Mucosa of stomach (tissue), 1 donor: ENCODE results near the gene FAM234A.

Experiments used
- H3K27me3 ChIP-seq: one replicate; pipeline ENCODE4 v1.7.0; 2013; ENCODE audit warnings: mild to moderate bottlenecking, low read length; ENCODE audit not compliant: control insufficient read depth, insufficient read depth
- H3K36me3 ChIP-seq: one replicate; pipeline ENCODE4 v1.7.0; 2013; ENCODE audit warnings: low read length; ENCODE audit not compliant: control insufficient read depth, insufficient read depth
- H3K4me1 ChIP-seq: one replicate; pipeline ENCODE4 v1.7.0; 2013; ENCODE audit warnings: mild to moderate bottlenecking, low read length; ENCODE audit not compliant: control insufficient read depth, insufficient read depth
- H3K4me3 ChIP-seq: one replicate; pipeline ENCODE4 v1.7.0; 2013; ENCODE audit warnings: low read length
- H3K9ac ChIP-seq: one replicate; pipeline ENCODE4 v1.7.0; 2013; ENCODE audit warnings: mild to moderate bottlenecking, low read length, moderate library complexity
- H3K9me3 ChIP-seq: one replicate; pipeline ENCODE4 v1.7.0; 2013; ENCODE audit warnings: mild to moderate bottlenecking, low read length, moderate library complexity; ENCODE audit not compliant: control insufficient read depth
- donor health status: Pancreatic carcinoma.

The FAM234A gene

GRCh38 chr16:287981-288920, 53.6 kb downstream of the FAM234A start:
- Histone ChIP-seq H3K27me3 (no peaks in the 10 kb centered on the region), H3K4me1 (peaks cover 6% of the 10 kb centered on the region), H3K4me3 (no peak overlapping the region), H3K9ac (no peak overlapping the region), H3K36me3 (peaks cover 7% of the 10 kb centered on the region), H3K9me3 (no peaks in the 10 kb centered on the region)

GRCh38 chr16:289395-289997, 54.9 kb downstream of the FAM234A start:
- Histone ChIP-seq H3K9me3 (no peaks in the 10 kb centered on the region), H3K9ac (no peak overlapping the region), H3K27me3 (no peaks in the 10 kb centered on the region), H3K36me3 (peaks cover 7% of the 10 kb centered on the region), H3K4me1 (peaks cover 5% of the 10 kb centered on the region), H3K4me3 (no peak overlapping the region)

- Histone ChIP-seq H3K4me3 (no peak overlapping the region), H3K27me3 (no peaks in the 10 kb centered on the region), H3K36me3 (peaks cover 7% of the 10 kb centered on the region)
Measured at GRCh38 chr16:290015-290680, 55.5 kb downstream of the FAM234A start.

DNA sequence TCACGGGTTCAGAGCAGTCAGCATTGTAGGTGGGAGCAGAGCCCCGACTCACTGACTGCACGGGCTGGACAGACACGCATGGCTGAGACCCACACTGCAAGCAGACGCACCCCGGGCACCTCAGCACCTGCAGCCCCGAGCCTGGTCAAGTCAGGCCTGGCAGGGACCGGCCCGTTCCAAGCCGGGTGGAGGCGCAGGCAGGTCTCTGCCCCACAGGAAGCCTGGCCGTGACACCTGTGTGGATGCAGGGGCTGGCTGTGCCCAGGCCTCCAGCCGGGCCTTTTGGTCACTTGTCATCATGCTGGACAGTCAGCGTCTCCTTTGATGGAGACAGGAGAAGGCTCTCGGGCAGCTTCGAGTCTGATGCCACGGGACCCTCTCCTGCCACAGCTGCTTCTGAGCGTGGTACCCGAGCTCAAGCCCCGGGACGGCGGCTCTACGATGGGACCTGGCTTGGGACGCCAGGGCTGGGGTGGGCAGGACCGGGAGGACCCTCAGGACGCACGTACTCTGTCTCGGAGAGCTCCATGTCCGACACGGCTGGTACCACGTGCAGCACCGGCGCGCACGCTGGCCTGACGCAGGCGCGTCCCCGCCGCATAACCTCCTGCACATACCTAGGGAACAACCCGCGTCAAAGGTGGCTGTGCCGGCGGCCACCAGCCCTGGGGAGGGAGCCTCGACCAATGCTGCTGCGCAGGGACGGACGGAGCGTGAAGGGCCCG, 56.2 kb downstream of the FAM234A start:
- Histone ChIP-seq H3K9me3 (no peaks in the 10 kb centered on the region), H3K4me1 (peaks cover 5% of the 10 kb centered on the region), H3K27me3 (no peaks in the 10 kb centered on the region), H3K36me3 (peaks cover 7% of the 10 kb centered on the region), H3K9ac (no peak overlapping the region), H3K4me3 (no peak overlapping the region)

More at GRCh38 chr16:290015-290680, 55.5 kb downstream of the FAM234A start:
- Histone ChIP-seq H3K9ac (no peak overlapping the region), H3K9me3 (no peaks in the 10 kb centered on the region), H3K4me1 (peaks cover 5% of the 10 kb centered on the region)

- Histone ChIP-seq H3K9ac (no peak overlapping the region), H3K36me3 (peaks cover 7% of the 10 kb centered on the region), H3K4me3 (no peak overlapping the region), H3K9me3 (no peaks in the 10 kb centered on the region), H3K27me3 (no peaks in the 10 kb centered on the region), H3K4me1 (peaks cover 5% of the 10 kb centered on the region)
Measured at GRCh38 chr16:291539-291938, 56.9 kb downstream of the FAM234A start.

- H3K9me3 ChIP-seq: no peaks in the 10 kb centered on the region
- H3K27me3 ChIP-seq: no peaks in the 10 kb centered on the region
- no peak overlapping the region for H3K4me3 ChIP-seq
- no peak overlapping the region for H3K9ac ChIP-seq
- H3K4me1 ChIP-seq: no peaks in the 10 kb centered on the region
- peaks cover 7% of the 10 kb centered on the region for H3K36me3 ChIP-seq
Measured at GRCh38 chr16:293043-293775, 58.6 kb downstream of the FAM234A start.

DNA sequence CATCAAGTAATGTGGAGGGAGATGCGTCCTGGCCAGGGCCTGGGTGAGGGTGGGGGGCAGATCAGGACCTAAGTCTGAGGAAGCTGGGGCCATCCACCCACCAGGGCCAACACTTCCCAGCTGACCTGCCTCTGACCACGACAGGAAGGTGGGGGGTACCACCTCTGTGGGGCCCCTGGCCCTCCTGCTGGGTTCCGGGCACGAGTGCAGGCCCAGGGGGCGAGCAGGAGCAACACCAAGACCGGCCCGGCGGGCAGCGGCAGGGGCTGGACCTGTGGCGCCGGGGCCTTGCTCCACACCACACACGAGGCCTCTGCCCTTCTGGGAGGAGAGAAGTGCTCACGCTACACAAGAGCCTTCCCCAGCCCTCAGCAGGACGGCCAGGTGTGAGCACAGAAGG, 61.7 kb downstream of the FAM234A start:
- Histone ChIP-seq H3K9ac (no peak overlapping the region), H3K27me3 (no peaks in the 10 kb centered on the region), H3K4me3 (no peak overlapping the region), H3K36me3 (no peaks in the 10 kb centered on the region), H3K9me3 (no peaks in the 10 kb centered on the region), H3K4me1 (no peaks in the 10 kb centered on the region)

DNA sequence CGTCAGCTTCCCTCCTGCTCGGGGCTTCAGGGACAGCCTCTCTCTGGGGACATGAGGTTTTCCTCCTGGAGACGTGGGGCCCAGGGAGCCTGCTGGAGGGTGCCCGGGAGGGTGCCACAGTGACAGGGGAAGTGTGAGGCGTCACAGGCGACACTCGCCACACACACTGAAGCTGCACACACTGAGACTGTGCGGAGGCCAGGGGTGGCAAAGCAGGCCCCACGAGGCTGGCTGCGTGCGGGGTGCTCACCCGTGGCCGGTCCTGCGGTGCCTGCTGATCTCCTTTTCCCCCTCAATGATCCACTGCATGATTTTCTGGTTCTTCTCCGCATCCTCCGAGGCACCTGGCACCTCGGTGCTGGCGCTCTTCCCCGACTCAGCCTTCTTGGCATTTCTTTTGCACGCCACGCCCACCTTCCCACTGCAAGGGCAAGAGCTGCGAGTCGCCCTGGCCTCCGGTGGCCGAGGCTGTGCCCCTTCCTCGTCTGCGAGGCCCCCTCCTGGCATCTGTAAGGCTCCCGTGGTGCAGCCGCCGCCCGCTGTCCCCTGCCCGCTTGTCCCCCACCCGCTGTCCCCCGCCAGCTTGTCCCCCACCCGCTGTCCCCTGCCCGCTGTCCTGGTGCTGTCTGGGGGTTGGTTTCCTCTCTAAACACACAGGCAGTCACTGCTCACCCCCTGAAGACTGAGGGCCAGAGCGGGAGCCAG, 62.3 kb downstream of the FAM234A start:
- H3K4me1 ChIP-seq: no peaks in the 10 kb centered on the region

DNA sequence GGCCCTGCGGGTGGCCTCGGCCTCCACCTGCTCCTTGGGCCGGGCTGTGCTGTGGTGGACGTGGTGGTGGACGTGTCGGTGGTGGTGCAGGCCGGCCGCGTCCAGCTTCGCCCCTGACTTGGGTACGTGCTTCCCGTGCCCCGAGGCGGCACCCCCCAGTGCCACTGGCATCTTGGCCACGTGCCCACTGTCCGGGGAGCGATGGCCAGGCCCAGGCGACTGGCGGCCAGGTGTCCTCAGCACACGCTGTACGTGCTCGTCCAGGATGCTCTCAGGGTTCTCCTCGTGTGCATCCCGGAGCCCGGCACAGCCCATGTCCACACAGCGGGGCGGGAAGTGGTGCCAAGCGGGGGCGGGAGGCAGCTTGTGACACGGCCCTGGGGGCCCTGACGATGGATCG, 63.2 kb downstream of the FAM234A start:
- Histone ChIP-seq H3K4me1 (no peaks in the 10 kb centered on the region), H3K9me3 (no peaks in the 10 kb centered on the region), H3K4me3 (no peak overlapping the region), H3K9ac (no peak overlapping the region), H3K36me3 (no peaks in the 10 kb centered on the region), H3K27me3 (no peaks in the 10 kb centered on the region)

More for the DNA sequence above, 62.3 kb downstream of the FAM234A start:
- H3K9ac ChIP-seq: no peak overlapping the region
- H3K4me3 ChIP-seq: no peak overlapping the region
- H3K36me3 ChIP-seq: no peaks in the 10 kb centered on the region
- H3K9me3 ChIP-seq: no peaks in the 10 kb centered on the region
- H3K27me3 ChIP-seq: no peaks in the 10 kb centered on the region

- Histone ChIP-seq H3K4me1 (no peaks in the 10 kb centered on the region), H3K36me3 (no peaks in the 10 kb centered on the region), H3K27me3 (no peaks in the 10 kb centered on the region), H3K9me3 (no peaks in the 10 kb centered on the region), H3K4me3 (no peak overlapping the region), H3K9ac (no peak overlapping the region)
Measured at GRCh38 chr16:301235-301634, 66.6 kb downstream of the FAM234A start.

DNA sequence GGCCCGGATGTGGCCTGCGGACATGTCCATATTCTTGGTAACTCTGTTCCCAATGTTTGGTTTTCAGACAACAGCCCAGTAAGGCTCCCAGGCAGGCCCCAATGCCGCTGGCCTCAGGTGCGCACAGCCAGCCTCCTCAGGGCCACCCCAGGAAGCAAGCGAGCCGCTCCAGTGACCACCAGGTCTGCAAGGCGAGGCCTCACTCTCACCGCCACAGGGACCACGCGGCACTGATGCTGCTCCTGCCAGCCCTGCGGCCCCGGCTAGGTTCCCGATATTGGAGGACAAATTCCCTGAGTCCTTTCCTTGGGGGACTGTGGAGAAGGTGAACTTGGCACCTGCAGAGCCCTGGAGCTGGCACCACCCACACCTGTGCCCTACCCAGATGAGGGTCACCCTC, 67.3 kb downstream of the FAM234A start:
- Histone ChIP-seq H3K4me3 (no peak overlapping the region), H3K27me3 (no peaks in the 10 kb centered on the region), H3K9me3 (no peaks in the 10 kb centered on the region), H3K4me1 (no peaks in the 10 kb centered on the region), H3K9ac (no peak overlapping the region), H3K36me3 (no peaks in the 10 kb centered on the region)
